Activated naive CD8-positive, alpha-beta T cell (primary cell): Measurements from ENCODE around the gene GFRA4.

Experiments
- H3K27ac Mint-ChIP-seq: one replicate; pipeline ENCODE4 v1.8.0; 2021; ENCODE audit warnings: mixed read lengths
- H3K27me3 Mint-ChIP-seq: one replicate; pipeline ENCODE4 v1.8.0; 2021; ENCODE audit warnings: mixed read lengths
- H3K36me3 Mint-ChIP-seq: one replicate; pipeline ENCODE4 v1.8.0; 2021; ENCODE audit warnings: mixed read lengths
- H3K4me1 Mint-ChIP-seq: one replicate; pipeline ENCODE4 v1.8.0; 2021; ENCODE audit warnings: low read depth, mixed read lengths
- H3K4me3 Mint-ChIP-seq: one replicate; pipeline ENCODE4 v1.8.0; 2021; ENCODE audit warnings: mild to moderate bottlenecking, mixed read lengths
- H3K9me3 Mint-ChIP-seq: one replicate; pipeline ENCODE4 v1.8.0; 2021; ENCODE audit warnings: low read depth, mixed read lengths

GFRA4 gene

DNA sequence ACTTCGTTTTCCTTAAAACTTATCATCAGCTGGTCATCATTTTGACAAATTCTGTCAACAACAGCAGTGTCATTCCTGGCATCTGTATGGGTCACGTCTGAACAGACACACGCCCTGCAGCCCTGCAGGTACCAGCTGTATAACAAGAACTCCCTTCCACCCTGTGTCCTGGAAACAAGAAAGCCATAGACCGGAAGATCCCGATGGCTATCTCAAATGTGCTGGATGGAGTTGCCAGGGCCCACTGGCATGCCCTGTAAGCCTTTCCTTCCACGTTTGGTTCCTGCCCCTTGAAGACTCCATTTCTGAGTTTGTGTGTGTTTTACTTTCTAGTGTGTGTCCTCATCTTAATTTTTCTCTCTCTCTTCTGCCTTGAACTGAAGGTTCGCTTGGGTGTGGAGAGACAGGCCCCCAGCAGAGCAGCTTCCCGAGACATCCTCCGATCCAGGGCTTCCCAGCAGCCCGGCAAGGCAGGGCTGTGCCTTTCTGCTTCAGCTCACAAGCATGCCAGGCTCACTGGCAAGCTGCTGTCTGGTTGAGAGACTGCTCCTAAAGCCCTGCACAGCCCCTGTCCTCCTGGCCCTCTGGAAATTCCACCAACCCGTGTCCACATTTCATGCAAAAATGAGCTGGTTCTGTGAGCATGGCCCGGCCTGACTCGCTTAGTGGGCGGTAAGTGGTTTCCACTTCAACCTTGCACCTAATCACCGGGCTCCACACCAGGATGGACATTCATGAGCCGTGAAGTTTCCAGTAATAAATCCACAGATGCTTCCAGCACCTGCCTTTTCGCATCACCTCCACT is 8.7 kb downstream of the GFRA4 start:
- H3K36me3 Mint-ChIP-seq = peaks cover 6% of the 10 kb centered on the region
- peaks cover 4% of the 10 kb centered on the region for H3K9me3 Mint-ChIP-seq
- H3K27me3 Mint-ChIP-seq = peaks cover 5% of the 10 kb centered on the region
- H3K27ac Mint-ChIP-seq = no peak overlapping the region
- H3K4me3 Mint-ChIP-seq = no peak overlapping the region
- H3K4me1 Mint-ChIP-seq = no peaks in the 10 kb centered on the region

DNA sequence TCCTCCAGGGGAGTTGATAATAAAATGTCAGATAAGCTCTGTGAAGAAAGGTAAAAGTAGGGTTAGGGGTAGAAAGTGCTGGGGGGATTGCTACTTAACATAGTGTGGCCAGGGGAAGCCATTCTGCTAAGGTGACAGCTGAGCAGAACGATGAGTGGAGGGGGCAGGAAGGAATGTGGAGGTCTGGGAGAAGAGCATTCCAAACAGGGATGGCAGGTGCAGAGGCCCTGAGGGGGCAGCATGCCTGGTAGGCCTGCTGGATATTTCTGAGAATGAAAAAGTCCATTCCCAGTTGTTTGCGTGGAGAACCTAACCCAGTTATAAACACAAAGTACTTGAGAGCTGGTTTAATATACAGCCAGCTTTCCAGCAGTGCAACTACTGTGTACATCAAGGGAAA is 9.3 kb downstream of the GFRA4 start:
- H3K4me1 Mint-ChIP-seq = no peaks in the 10 kb centered on the region
- peaks cover 3% of the 10 kb centered on the region for H3K27me3 Mint-ChIP-seq

DNA sequence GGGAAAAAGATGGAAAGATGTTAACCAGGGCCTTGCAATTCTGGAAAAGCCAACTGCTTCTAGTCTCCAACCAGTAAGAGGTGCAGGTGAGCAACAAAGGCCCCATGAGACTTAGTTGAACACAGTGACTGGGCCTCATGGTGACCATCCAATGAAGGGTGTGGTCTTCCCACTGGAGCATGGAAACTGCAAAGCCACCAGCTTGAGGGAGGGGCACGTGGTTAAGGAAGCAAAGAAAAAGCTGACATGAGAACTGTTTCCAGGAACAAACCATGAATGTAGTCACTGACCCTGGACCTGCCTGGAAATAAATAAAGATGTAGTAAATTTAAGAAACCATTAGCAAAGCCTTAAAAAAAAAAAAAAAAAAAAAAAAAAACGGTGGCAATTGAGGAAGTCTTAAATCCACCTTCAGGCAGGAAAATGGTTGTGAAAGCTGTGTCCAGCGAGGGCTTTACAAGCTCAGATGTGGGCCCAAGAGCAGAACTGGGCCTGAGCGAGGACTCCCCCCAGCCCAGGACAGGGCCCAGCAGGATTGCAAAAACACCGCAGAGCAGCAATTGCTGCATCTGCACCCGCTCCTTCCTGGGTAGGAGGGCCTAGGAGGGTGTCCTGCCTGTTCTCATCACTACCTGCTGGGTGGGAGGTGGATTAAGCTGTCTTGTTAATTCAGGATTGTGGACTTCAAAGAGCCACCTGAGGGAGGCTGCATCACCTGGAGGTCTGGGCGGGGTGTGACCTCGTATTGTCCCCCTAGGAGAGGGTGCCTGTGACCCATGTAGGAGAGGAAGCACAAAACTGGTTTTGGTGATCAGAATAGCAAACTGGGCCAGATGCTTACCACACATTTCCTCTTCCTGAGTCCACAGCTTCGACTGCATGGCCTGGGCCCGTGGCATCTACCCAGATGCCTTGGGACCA is 10.3 kb downstream of the GFRA4 start:
- no peaks in the 10 kb centered on the region for H3K4me1 Mint-ChIP-seq
- no peak overlapping the region for H3K27ac Mint-ChIP-seq
- H3K27me3 Mint-ChIP-seq = no peaks in the 10 kb centered on the region
- peaks cover 10% of the 10 kb centered on the region for H3K36me3 Mint-ChIP-seq
- no peak overlapping the region for H3K4me3 Mint-ChIP-seq
- peaks cover 4% of the 10 kb centered on the region for H3K9me3 Mint-ChIP-seq

More for the DNA sequence above, 9.3 kb downstream of the GFRA4 start:
- peaks cover 4% of the 10 kb centered on the region for H3K9me3 Mint-ChIP-seq
- no peak overlapping the region for H3K4me3 Mint-ChIP-seq
- no peak overlapping the region for H3K27ac Mint-ChIP-seq
- peaks cover 6% of the 10 kb centered on the region for H3K36me3 Mint-ChIP-seq

DNA sequence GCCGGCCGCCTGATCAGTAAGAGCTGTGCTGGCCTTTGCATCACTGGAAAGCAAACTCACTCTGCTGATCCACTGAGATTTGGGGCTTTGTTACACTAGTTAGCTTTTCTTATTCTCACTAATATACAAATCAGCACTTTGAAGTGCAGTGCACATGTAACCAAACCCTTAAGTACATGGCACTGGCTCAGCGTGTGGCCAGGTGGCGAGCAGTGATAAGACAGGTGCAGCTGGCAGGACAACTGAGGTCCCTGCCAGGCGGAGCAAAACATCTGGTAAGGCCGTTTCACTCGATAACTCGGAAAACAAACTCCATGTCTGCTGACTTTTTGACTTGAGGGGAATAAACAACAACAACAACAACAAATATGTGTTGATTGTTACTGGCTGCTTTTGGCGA is 11.0 kb downstream of the GFRA4 start:
- peaks cover 4% of the 10 kb centered on the region for H3K9me3 Mint-ChIP-seq
- H3K36me3 Mint-ChIP-seq = peaks cover 10% of the 10 kb centered on the region
- no peaks in the 10 kb centered on the region for H3K27me3 Mint-ChIP-seq
- no peak overlapping the region for H3K4me3 Mint-ChIP-seq
- no peak overlapping the region for H3K27ac Mint-ChIP-seq
- no peaks in the 10 kb centered on the region for H3K4me1 Mint-ChIP-seq

DNA sequence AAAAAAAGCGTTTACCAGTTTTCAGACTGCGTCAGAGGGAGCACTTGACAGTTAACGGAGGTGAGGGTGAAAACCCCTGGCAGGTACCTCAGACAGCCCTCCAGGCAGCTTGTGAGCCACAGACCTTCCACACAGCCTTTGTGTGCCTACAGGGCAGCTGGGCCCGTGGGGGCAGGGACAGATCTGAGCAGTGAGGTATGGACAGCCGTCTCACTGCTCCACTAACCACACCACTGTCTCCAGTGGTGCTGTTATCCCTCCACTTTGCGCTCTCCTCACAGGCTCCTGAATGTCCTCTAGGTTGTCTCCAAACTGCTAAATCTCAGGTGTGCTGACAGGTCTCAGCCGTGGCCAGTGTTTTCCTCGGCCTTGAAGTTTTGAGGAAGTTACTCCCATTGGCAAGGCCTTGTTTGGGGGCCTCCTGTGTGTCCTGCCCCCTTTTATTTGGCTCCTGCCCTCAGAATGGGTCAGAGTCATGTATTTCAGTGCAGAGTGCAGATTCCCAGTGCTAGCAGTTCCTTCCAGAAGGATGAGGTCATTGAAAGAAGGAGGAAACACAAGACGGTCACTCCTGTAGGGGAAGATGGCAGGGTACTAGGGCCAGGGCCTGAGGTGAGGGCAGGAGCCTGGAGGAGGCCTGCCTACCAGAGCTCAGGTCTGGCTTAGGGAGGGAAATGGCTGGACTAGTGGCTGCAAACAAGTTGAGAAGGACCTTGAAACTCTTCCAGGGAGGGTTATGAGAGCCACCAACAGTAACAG is 11.8 kb downstream of the GFRA4 start:
- no peak overlapping the region for H3K27ac Mint-ChIP-seq
- H3K36me3 Mint-ChIP-seq = peaks cover 10% of the 10 kb centered on the region
- peaks cover 4% of the 10 kb centered on the region for H3K9me3 Mint-ChIP-seq
- H3K4me3 Mint-ChIP-seq = no peak overlapping the region
- no peaks in the 10 kb centered on the region for H3K4me1 Mint-ChIP-seq
- H3K27me3 Mint-ChIP-seq = no peaks in the 10 kb centered on the region

DNA sequence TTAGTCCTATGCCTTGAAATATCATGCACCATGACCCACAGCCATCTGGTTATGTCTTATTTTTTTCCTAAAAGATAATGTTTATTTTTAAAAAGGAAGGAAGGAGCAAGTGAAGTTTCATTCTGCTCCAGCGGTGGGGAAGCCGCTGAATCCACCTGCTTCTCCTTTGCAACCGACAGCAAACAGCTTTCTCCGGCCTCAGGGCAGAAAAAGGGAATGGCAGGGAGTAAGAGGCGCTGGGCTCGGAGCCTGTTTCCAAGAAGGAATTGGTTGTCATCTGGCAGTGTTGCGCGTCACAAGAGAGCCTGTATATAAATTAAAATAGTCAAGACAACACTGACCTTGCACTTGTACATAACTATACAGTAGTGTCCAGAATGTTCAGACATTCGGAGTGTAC is 14.2 kb downstream of the GFRA4 start:
- H3K27ac Mint-ChIP-seq = no peak overlapping the region
- H3K4me1 Mint-ChIP-seq = no peaks in the 10 kb centered on the region
- no peak overlapping the region for H3K4me3 Mint-ChIP-seq
- H3K27me3 Mint-ChIP-seq = no peaks in the 10 kb centered on the region
- H3K36me3 Mint-ChIP-seq = peaks cover 13% of the 10 kb centered on the region
- H3K9me3 Mint-ChIP-seq = peaks cover 4% of the 10 kb centered on the region

DNA sequence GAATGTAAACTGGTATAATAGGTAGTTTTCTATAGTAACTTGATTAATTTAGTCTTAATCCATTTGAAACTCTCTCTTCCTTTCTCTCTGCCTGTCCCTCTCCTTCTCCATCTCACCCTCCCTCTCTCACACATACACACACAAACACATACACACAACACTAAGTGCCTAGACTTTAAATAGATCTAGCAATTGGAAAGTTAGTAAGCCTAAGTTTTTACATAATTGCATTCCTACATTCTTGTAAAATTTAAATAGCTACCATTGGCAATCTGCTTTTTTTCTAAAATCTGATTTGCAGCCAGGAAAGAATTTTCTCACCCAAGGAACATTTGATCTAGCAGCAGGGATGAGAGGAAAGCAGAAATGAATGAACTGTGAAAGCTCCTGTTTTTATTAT is 15.7 kb downstream of the GFRA4 start:
- no peak overlapping the region for H3K4me3 Mint-ChIP-seq
- no peak overlapping the region for H3K27ac Mint-ChIP-seq
- H3K36me3 Mint-ChIP-seq = peaks cover 13% of the 10 kb centered on the region
- no peaks in the 10 kb centered on the region for H3K27me3 Mint-ChIP-seq
- no peaks in the 10 kb centered on the region for H3K4me1 Mint-ChIP-seq
- H3K9me3 Mint-ChIP-seq = no peaks in the 10 kb centered on the region

DNA sequence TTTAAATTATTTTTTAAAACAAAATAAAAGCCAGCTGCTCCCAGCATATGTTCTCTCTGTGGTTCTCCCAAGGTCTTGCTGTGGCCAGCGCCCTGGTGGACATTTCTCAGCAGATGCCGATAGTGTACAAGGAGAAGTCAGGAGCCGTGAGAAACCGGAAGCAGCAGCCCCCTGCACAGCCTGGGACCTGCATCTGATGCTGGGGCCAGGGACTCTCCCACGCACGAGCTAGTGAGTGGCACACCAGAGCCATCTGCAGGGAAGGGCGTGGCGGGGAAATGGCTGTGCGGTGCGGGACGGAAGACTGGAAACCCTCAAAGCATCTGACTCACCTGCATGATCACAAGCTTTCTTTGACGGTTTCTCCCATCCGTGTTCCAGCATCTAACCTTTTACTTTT is 16.5 kb downstream of the GFRA4 start:
- H3K27ac Mint-ChIP-seq = no peak overlapping the region
- H3K4me3 Mint-ChIP-seq = no peak overlapping the region
- no peaks in the 10 kb centered on the region for H3K27me3 Mint-ChIP-seq
- H3K9me3 Mint-ChIP-seq = no peaks in the 10 kb centered on the region
- peaks cover 12% of the 10 kb centered on the region for H3K36me3 Mint-ChIP-seq
- no peaks in the 10 kb centered on the region for H3K4me1 Mint-ChIP-seq

DNA sequence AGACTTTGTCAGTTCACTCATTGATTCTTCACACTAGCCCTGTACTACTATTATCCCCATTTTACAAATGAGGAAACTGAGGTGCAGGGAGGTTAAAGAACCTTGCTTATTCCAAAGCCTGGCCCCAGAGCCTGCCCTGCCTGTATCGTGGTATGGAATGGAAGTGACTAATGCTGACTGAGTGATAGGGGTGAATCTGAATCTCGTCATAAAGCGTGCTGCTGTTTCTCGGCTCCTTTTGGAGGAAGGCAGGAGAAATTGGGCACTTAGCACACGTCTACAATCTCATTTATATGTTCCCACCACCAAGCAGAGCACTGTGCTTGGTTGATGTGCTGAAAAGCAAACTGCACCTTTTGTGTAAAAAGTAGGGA is 17.1 kb downstream of the GFRA4 start:
- Mint-ChIP-seq H3K4me3 (no peak overlapping the region), H3K4me1 (no peaks in the 10 kb centered on the region), H3K9me3 (no peaks in the 10 kb centered on the region), H3K36me3 (peaks cover 12% of the 10 kb centered on the region), H3K27ac (no peak overlapping the region), H3K27me3 (no peaks in the 10 kb centered on the region)

DNA sequence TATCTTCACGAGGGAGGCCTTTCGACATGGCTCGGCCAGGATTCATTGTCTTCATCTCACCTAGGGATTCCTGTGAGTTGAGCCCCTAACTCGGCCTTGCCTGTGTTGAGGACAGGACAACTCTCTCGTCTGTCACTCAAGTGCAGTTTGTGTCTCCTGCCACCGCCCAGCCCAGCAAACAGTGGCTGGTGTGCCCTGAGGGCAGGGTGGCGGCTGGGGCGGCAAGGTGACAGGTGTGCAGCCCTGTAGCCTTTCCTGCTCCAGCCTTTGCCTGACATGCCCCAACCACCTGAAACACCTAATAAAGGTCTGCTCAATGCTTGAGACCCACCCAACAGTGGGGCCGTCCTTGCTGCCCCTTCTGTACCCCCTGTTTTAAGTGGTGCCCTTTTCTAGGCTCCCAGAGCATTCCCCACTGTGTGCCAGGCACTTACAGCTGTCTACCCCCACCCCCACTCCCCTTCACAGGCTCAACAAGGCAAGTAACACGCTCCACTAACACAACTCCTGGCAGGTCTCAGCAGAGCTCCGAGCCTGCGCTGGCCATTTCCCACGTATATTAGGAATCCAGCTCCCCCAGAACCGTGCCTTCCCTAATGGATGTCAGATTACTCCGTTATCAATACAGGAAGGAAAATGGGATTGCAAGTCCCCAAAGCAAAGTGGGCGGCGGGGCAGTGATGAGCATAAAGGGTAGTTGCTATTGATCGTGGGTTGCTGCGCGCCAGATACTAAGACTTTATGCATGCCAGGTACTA is 17.7 kb downstream of the GFRA4 start:
- no peaks in the 10 kb centered on the region for H3K4me1 Mint-ChIP-seq
- H3K27ac Mint-ChIP-seq = no peak overlapping the region
- peaks cover 17% of the 10 kb centered on the region for H3K36me3 Mint-ChIP-seq
- H3K4me3 Mint-ChIP-seq = no peak overlapping the region
- no peaks in the 10 kb centered on the region for H3K9me3 Mint-ChIP-seq
- H3K27me3 Mint-ChIP-seq = no peaks in the 10 kb centered on the region

DNA sequence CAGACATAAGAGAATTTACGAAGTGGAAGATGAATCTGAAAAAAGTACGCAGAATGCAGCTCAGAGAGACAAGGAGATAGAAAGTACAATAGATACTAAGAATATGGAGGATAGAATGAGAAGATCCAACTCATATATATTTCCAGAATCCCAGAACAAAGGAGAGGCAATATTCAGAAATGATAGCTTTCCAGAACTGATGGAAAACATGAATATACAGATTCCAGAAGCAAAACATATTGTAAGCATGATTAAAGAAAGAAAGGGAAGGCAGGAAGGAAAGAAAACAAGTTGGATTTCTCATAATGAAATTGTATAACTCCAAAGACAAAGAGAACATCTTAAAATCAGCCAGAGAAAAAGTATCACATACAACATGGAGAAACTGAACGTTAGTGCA is 22.9 kb downstream of the GFRA4 start:
- no peak overlapping the region for H3K4me3 Mint-ChIP-seq
- H3K27ac Mint-ChIP-seq = no peak overlapping the region
- no peaks in the 10 kb centered on the region for H3K4me1 Mint-ChIP-seq
- H3K9me3 Mint-ChIP-seq = no peaks in the 10 kb centered on the region
- no peaks in the 10 kb centered on the region for H3K27me3 Mint-ChIP-seq
- peaks cover 29% of the 10 kb centered on the region for H3K36me3 Mint-ChIP-seq

DNA sequence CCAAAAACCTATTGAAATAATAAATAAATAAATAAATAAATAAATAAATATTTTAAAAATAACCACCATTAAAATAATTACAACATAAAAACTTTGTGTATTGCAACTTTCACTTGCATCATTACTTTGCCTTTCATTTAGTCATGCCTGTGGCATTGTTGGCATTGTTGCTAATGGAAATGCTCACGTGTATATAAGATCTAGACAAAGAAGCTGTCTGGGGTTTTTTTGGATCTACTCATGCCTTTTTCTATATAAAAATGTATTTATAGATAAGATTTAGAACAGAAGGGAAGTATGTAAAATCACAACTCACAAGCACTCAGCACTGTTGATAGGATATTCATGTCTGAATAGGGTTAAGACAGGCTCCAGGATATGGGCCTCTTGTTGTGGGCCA is 27.9 kb downstream of the GFRA4 start:
- Mint-ChIP-seq H3K4me3 (no peak overlapping the region), H3K27ac (no peak overlapping the region), H3K36me3 (peaks cover 19% of the 10 kb centered on the region), H3K27me3 (no peaks in the 10 kb centered on the region), H3K4me1 (no peaks in the 10 kb centered on the region), H3K9me3 (no peaks in the 10 kb centered on the region)

DNA sequence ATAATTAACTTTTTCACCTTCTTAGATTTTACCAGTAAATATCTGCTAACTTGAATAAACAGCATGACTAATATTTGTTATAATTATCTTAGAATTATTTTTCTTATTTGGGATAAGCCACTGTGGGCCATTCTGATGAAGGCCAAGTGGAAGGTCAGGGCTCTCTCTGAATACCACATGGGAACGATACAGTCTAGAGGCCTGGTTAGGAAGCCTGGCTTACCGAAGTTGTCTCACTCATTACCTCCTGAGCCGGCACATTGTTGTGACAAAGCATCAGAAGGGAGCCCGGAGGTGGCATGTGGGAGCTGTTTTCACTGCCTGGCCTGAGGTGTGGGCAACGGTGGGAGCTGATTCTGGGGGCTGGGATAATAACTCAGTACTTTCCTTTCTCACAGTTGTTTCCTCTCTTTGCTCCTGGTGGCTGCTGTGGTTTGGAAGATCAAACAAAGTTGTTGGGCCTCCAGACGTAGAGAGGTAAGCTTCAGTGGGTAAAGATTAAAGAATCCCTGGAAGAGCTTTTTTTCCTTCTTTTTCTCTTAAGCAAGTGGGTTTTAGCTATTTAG is 29.2 kb downstream of the GFRA4 start:
- Mint-ChIP-seq H3K9me3 (no peaks in the 10 kb centered on the region), H3K4me3 (no peak overlapping the region), H3K27ac (no peak overlapping the region), H3K4me1 (no peaks in the 10 kb centered on the region), H3K27me3 (no peaks in the 10 kb centered on the region), H3K36me3 (peaks cover 16% of the 10 kb centered on the region)

DNA sequence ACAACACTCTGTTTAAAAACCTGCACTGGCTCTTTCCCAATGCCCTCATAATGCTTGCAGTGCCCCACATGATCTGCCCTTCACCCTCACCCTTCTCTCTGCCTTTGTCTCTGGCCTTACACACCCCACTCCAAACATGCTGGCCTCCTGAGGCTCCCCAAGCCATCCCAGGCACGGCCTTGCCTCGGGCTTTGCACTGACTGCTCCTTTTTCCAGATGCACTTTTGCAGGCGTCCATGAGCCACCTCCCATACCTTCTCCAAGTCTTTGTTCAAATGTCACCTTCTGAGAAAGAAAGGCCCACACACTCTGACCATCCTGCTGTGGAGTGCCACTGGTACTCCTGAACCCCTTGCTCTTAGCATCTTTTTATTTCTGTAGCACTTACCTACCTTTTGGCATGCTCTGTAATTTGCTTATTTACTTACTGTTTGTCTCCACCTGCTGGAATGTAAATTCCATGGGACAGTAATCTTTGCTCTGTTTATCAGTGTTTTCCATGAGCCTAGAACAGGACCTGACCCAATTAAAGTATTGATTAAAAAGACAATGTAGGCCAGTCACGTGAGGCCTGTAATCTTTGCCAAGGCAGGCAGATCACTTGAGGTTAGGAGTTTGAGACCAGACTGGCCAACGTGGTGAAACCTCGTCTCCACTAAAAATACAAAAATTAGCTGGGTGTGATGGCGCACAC is 30.7 kb downstream of the GFRA4 start:
- Mint-ChIP-seq H3K9me3 (no peaks in the 10 kb centered on the region), H3K4me1 (no peaks in the 10 kb centered on the region), H3K27me3 (no peaks in the 10 kb centered on the region), H3K4me3 (no peak overlapping the region), H3K27ac (no peak overlapping the region), H3K36me3 (peaks cover 13% of the 10 kb centered on the region)
